ENCODE data around the gene EBF4. TPM values are rescaled to one million over a fixed set of nuclear protein-coding genes. Genes with fewer than 3 reads are reported as not detected.
"Not testable (repeated sequence)": the region's sequence is repeated elsewhere in the genome, so short reads cannot be mapped to it uniquely, and the experiment has no call there.

The EBF4 gene
- total and polyA plus RNA-seq, 2 donors (not counting 1 experiment from before 2014, with no cell fraction given): 0.81 to 5.0 TPM

- no peak overlapping the region for H3K4me2 ChIP-seq (replicated peaks; ENCODE audit: low read depth, low read length, poor library complexity, severe bottlenecking)
- WGBS (ENCODE audit: insufficient coverage): 83% methylated on average over 1 of the region's 4 CpGs
- no peak overlapping the region for H3K4me3 ChIP-seq (ENCODE audit: control extremely low read depth in 1 of 5, extremely low read depth in 1 of 5, insufficient read depth in 1 of 5, low read depth in 2 of 5, low read length in 4 of 5)
- ChIA-PET CTCF (no interaction called here), POLR2A (no interaction called here)
- H3K79me2 ChIP-seq (ENCODE audit: control insufficient read depth, insufficient read depth, low read length): no peaks in the 10 kb centered on the region
- no peak overlapping the region for H3K9ac ChIP-seq (ENCODE audit: low read length)
- no peaks in the 10 kb centered on the region for H3K36me3 ChIP-seq (replicated peaks in 1 of 2; ENCODE audit: control extremely low read depth in 1 of 2, control insufficient read depth in 1 of 2, extremely low read depth in 1 of 2, insufficient read depth in 2 of 2, low read length in 1 of 2)
- no peaks in the 10 kb centered on the region for H4K20me1 ChIP-seq (ENCODE audit: control insufficient read depth, insufficient read depth, low read length, poor library complexity, severe bottlenecking)
- no peak overlapping the region for H2AFZ ChIP-seq (ENCODE audit: insufficient read depth, low read depth, low read length, poor library complexity, severe bottlenecking)
- no peak overlapping the region for H3K27ac ChIP-seq (ENCODE audit: low read length in 2 of 2)
- H3K9me3 ChIP-seq (ENCODE audit: control extremely low read depth in 1 of 3, control insufficient read depth in 2 of 3, insufficient read depth in 1 of 3, low read length in 2 of 3): peaks cover 0 to 6% (median 0%) of the 10 kb centered on the region in 3 donors
- Mint-ChIP-seq H3K27ac (no peak overlapping the region), H3K9me3 (ENCODE audit: insufficient read depth) (no peaks in the 10 kb centered on the region), H3K4me3 (no peak overlapping the region), H3K4me1 (no peaks in the 10 kb centered on the region), H3K27me3 (peaks cover 23% of the 10 kb centered on the region)
- intact Hi-C loops (cut with micrococcal nuclease): no loop called here
- ATAC-seq (ENCODE audit: low read depth) (no peak), DNase-seq (no peak)
- TF ChIP-seq, protein P1, sequence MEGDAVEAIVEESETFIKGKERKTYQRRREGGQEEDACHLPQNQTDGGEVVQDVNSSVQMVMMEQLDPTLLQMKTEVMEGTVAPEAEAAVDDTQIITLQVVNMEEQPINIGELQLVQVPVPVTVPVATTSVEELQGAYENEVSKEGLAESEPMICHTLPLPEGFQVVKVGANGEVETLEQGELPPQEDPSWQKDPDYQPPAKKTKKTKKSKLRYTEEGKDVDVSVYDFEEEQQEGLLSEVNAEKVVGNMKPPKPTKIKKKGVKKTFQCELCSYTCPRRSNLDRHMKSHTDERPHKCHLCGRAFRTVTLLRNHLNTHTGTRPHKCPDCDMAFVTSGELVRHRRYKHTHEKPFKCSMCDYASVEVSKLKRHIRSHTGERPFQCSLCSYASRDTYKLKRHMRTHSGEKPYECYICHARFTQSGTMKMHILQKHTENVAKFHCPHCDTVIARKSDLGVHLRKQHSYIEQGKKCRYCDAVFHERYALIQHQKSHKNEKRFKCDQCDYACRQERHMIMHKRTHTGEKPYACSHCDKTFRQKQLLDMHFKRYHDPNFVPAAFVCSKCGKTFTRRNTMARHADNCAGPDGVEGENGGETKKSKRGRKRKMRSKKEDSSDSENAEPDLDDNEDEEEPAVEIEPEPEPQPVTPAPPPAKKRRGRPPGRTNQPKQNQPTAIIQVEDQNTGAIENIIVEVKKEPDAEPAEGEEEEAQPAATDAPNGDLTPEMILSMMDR (IDR thresholded peaks at IDR 0.05): no peak
- TF ChIP-seq EZH2 (IDR thresholded peaks at IDR 0.05; ENCODE audit: borderline replicate concordance, insufficient read depth, low read depth, low read length, poor library complexity, severe bottlenecking): no peak
- H3K4me1 ChIP-seq (ENCODE audit: control insufficient read depth in 2 of 2, insufficient read depth in 2 of 2, low read length in 2 of 2): no peaks in the 10 kb centered on the region
- peaks cover 0 to 10% (median 2%) of the 10 kb centered on the region in 4 experiments for H3K27me3 ChIP-seq (replicated peaks in 1 of 4; ENCODE audit: control extremely low read depth in 1 of 4, control insufficient read depth in 3 of 4, insufficient read depth in 4 of 4, low read length in 3 of 4)
Observed at GRCh38 chr20:2680046-2680445, 12.5 kb upstream of the EBF4 start.

DNA sequence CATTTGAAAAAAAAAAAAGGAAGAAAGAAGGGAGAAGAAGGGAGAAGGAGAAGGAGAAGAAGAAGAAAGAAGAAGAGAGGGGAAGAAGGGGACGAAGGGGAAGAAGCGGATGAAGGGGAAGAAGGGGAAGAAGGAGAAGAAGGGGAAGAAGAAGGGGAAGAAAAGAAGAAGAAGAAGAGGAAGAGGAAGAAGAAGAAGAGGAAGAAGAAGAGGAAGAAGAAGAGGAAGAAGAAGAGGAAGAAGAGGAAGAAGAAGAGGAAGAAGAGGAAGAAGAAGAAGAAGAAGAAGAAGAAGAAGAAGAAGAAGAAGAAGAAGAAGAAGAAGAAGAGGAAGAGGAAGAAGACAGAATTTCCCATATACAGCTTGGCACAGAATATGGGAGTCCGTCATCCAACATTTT lies 10.5 kb upstream of the EBF4 start:
- H2AFZ ChIP-seq (ENCODE audit: insufficient read depth, low read depth, low read length, poor library complexity, severe bottlenecking); H3K4me3 Mint-ChIP-seq; H3K9me3 ChIP-seq (ENCODE audit: control extremely low read depth in 1 of 3, control insufficient read depth in 2 of 3, insufficient read depth in 1 of 3, low read length in 2 of 3); H3K9ac ChIP-seq (ENCODE audit: low read length); CTCF ChIA-PET; H4K20me1 ChIP-seq (ENCODE audit: control insufficient read depth, insufficient read depth, low read length, poor library complexity, severe bottlenecking); H3K27ac ChIP-seq (ENCODE audit: low read length in 2 of 2); H3K27me3 ChIP-seq (replicated peaks in 1 of 4; ENCODE audit: control extremely low read depth in 1 of 4, control insufficient read depth in 3 of 4, insufficient read depth in 4 of 4, low read length in 3 of 4); DNase-seq; H3K4me1 ChIP-seq (ENCODE audit: control insufficient read depth in 2 of 2, insufficient read depth in 2 of 2, low read length in 2 of 2); H3K79me2 ChIP-seq (ENCODE audit: control insufficient read depth, insufficient read depth, low read length); H3K4me2 ChIP-seq (replicated peaks; ENCODE audit: low read depth, low read length, poor library complexity, severe bottlenecking); POLR2A ChIA-PET; H3K4me1 Mint-ChIP-seq; H3K9me3 Mint-ChIP-seq (ENCODE audit: insufficient read depth); ATAC-seq (ENCODE audit: low read depth); H3K27ac Mint-ChIP-seq; H3K36me3 ChIP-seq (replicated peaks in 1 of 2; ENCODE audit: control extremely low read depth in 1 of 2, control insufficient read depth in 1 of 2, extremely low read depth in 1 of 2, insufficient read depth in 2 of 2, low read length in 1 of 2); H3K4me3 ChIP-seq (ENCODE audit: control extremely low read depth in 1 of 5, extremely low read depth in 1 of 5, insufficient read depth in 1 of 5, low read depth in 2 of 5, low read length in 4 of 5); intact Hi-C loops (cut with micrococcal nuclease): not testable (repeated sequence)
- 91% methylated on average over 2 of the region's 3 CpGs for WGBS (ENCODE audit: insufficient coverage)
- peaks cover 30% of the 10 kb centered on the region for H3K27me3 Mint-ChIP-seq

DNA sequence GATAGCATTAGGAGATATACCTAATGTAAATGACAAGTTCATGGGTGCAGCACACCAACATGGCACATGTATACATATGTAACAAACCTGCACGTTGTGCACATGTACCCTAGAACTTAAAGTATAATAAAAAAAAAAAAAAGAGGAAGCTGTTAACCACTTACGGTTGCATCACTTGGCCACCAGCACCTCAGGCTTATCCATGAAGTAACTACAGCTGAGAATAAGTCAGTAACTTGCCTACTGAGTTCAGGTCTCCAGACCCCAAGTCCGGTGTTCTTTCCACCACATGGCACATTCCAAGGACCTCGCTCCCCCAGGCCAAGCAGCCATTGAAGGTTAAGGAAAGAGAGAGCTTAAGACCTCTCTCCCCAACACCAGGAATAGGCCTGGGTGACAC lies 7.8 kb upstream of the EBF4 start:
- H3K4me2 ChIP-seq (replicated peaks; ENCODE audit: low read depth, low read length, poor library complexity, severe bottlenecking); H3K36me3 ChIP-seq (replicated peaks in 1 of 2; ENCODE audit: control extremely low read depth in 1 of 2, control insufficient read depth in 1 of 2, extremely low read depth in 1 of 2, insufficient read depth in 2 of 2, low read length in 1 of 2); H3K4me1 Mint-ChIP-seq; H3K9ac ChIP-seq (ENCODE audit: low read length); CTCF ChIA-PET; H3K4me1 ChIP-seq (ENCODE audit: control insufficient read depth in 2 of 2, insufficient read depth in 2 of 2, low read length in 2 of 2); POLR2A ChIA-PET; DNase-seq; H3K4me3 Mint-ChIP-seq; H3K27ac Mint-ChIP-seq; H3K4me3 ChIP-seq (ENCODE audit: control extremely low read depth in 1 of 5, extremely low read depth in 1 of 5, insufficient read depth in 1 of 5, low read depth in 2 of 5, low read length in 4 of 5); H4K20me1 ChIP-seq (ENCODE audit: control insufficient read depth, insufficient read depth, low read length, poor library complexity, severe bottlenecking); H3K9me3 ChIP-seq (ENCODE audit: control extremely low read depth in 1 of 3, control insufficient read depth in 2 of 3, insufficient read depth in 1 of 3, low read length in 2 of 3); H3K9me3 Mint-ChIP-seq (ENCODE audit: insufficient read depth); intact Hi-C loops (cut with micrococcal nuclease); H3K27ac ChIP-seq (ENCODE audit: low read length in 2 of 2); H2AFZ ChIP-seq (ENCODE audit: insufficient read depth, low read depth, low read length, poor library complexity, severe bottlenecking); H3K79me2 ChIP-seq (ENCODE audit: control insufficient read depth, insufficient read depth, low read length); ATAC-seq (ENCODE audit: low read depth): not testable (repeated sequence)
- H3K27me3 ChIP-seq (replicated peaks in 1 of 4; ENCODE audit: control extremely low read depth in 1 of 4, control insufficient read depth in 3 of 4, insufficient read depth in 4 of 4, low read length in 3 of 4): peaks cover 0 to 18% (median 6%) of the 10 kb centered on the region in 4 experiments
- H3K27me3 Mint-ChIP-seq: peaks cover 40% of the 10 kb centered on the region
- WGBS (ENCODE audit: insufficient coverage): no CpG with 5 or more reads among the region's 4 CpGs
